GM12873 (cell line): Measurements from ENCODE around the gene PARP12.

Experiments used
- TF ChIP-seq, protein P1 (sequence below): IDR thresholded peaks from 2 replicates; pipeline ENCODE4 v1.5.1; 2012; ENCODE audit warnings: low read depth, mild to moderate bottlenecking, moderate library complexity, low read length, control low read depth; ENCODE audit not compliant: insufficient read depth; ENCODE audit errors: missing control alignments

The PARP12 gene

GRCh38 chr7:140019172-140019571, 43.6 kb downstream of the PARP12 start:
- TF ChIP-seq, protein P1, sequence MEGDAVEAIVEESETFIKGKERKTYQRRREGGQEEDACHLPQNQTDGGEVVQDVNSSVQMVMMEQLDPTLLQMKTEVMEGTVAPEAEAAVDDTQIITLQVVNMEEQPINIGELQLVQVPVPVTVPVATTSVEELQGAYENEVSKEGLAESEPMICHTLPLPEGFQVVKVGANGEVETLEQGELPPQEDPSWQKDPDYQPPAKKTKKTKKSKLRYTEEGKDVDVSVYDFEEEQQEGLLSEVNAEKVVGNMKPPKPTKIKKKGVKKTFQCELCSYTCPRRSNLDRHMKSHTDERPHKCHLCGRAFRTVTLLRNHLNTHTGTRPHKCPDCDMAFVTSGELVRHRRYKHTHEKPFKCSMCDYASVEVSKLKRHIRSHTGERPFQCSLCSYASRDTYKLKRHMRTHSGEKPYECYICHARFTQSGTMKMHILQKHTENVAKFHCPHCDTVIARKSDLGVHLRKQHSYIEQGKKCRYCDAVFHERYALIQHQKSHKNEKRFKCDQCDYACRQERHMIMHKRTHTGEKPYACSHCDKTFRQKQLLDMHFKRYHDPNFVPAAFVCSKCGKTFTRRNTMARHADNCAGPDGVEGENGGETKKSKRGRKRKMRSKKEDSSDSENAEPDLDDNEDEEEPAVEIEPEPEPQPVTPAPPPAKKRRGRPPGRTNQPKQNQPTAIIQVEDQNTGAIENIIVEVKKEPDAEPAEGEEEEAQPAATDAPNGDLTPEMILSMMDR = no peak

DNA sequence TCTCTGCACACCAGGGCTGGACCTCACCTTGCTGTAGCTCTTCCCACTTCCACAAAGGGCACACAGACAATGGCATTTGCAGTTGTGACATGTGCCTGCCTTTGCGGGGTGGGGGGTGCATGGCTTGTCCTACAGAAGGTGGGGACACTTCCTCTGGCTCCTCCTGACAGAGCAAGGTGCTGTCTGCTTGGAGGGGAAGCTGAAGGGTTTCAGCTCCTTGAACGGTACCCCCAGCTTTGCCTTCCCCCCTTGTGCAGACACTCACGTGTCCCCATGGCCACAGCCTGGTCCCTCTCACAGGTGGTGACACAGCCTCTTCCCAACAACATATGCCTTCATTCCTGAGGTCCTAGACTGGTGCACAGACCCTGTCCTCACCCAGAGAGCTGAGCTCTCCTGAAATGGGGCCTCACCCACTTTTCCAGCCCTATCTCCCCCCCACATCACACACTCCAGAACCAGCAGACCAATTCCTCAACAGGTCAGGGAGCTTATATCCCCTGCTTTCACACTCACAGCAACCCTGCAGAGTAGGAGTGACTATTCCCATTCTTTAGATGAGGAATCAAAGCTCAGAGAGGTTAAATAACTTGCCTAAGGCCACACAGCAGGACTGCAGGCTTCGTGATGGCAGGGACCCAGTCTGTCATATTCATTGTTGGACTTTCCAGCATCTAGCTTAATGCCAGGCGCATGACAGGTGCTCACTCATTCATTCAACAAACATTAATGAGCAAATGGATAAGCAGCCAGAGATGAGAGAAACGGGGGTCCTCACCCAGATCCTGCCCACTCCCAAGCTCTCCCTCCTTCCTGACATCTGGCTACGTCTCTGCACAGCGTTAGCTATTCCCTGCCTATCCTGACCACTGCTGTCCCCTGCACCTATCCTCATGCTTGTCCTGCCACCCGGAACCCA, 44.4 kb downstream of the PARP12 start:
- TF ChIP-seq, protein P1 = no peak

- TF ChIP-seq, protein P1 = no peak
Observed at GRCh38 chr7:140017543-140017942, 45.2 kb downstream of the PARP12 start.

- TF ChIP-seq, protein P1 = no peak
Observed at GRCh38 chr7:140017034-140017433, 45.7 kb downstream of the PARP12 start.

DNA sequence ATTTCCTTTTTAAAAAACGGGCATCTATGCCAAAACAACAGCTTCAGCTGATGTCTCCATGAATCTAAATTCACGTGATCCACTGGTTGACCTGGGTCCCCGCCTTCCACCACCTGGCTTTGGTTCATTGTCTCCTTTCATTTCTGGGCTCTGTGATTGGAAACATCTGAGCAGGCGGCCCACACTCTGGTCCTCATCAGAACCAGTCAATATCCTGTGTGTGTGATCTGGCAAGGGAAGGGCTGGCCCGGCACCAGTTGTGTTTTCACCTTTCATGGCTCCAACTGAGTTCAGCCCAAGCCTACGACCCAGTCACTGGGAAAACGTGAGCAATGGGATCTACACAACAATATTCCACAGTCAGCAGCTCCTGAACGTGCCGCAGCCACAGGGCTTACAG, 46.2 kb downstream of the PARP12 start:
- TF ChIP-seq, protein P1 = no peak

GRCh38 chr7:140015471-140015970, 47.2 kb downstream of the PARP12 start:
- TF ChIP-seq, protein P1 = no peak

DNA sequence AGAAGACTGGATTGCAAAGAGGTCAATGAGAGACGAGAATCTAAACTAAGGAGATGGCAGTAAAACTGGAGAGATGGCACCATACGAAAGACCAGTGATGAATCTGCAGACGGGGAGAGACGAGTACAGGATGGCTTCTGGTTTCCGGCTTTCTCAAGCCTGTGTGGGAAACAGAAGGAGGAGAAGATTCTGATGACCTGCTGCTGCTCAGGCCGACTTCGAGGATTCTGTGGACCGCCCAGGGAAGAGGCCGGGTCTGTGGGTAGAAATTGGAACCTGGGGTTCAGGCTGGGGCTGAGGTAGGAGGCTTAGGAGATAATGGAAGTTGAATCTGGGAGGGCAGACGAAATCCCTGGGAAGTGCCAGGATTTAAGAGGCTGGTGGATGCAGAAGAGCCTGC, 48.6 kb downstream of the PARP12 start:
- TF ChIP-seq, protein P1 = no peak
